OCI-M2 (cell line): ENCODE measurements around the gene GLYATL3.
A peak's percentile ranks its signal among the peaks of the same experiment; 100 is the strongest.

Source experiments
- DNase-seq: peaks from one replicate; lab custom pipeline; 2025; ENCODE audit not compliant: unreplicated experiment; lab: John Stamatoyannopoulos, UW

Gene GLYATL3

DNA sequence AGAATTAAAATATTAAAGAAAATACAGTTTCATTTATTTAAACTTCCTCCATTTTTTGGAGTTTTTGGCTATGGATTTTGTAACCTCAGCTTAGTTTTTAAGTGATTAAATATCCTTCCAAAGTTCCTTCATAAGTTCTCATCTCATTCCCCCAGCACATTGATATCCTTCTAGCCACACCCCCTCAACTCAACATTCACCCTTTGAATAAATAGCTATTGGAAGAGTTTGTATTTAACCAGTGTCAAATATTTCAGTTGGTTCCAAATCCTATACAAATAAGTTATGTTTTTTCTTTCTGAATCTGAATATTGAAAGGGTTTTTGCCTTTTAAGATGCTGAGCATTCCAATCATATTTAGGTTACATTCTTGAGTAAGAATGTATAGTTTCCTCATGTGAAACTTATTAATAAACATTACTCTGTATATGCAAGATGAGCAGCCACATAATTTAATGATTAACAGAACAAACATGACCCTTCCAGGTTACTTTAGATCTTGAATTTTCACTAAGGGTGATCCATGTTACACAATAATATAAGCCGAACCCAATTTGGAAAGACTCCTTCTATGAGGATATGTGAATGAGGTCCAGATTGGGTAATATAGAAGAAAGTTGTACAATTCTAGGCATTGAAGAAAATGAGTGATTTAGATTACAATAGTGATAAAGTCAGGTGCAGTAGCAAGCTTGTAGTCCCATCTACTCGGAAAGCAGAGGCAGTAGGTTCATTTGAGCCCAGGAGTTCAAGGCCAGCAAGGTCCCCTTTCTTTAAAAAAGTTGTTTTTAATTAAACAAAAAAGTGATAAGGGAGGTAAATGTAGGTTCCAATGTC is 13.6 kb downstream of the GLYATL3 start:
- DNase-seq: no peak

DNA sequence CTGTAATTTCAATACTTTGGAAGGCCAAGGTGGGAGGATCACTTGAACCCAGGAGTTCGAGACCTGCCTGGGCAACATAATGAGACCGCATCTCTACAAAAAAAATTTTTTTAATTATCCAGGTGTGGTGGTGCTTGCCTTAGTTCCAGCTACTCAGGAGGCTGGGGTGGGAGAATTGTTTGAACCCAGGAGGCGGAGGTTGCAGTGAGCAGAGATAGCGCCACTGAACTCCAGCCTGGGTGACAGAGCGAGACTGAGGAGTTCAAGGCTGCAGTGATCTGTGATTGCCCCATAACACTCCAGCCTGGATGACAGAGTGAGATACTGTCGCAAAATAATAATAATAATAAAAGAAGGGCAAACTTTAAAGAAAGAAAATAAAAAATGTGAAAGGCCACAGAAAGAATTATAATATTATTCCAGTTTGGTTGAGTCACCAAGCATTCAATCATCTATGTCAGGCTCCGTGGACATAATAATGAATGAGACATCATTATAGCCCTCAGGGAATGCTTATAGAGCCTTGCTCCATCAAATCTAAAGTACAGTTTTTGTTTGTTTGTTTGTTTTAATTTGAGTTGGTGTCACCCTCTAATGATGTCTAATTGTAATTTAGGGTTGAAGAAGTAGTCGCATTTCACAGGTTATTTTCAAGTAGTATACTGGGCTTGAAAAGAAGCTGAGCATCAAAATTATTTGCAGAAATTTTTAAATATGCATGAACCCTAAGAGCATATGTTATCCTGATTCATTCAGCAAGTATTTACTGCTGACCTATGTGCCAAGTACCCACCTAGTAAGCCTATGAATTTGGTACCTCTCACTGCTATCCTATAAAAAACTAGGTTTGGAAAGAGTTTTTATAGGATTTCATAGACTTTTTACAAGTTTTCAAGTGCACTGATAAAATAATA is 15.1 kb downstream of the GLYATL3 start:
- DNase-seq: no peak

DNA sequence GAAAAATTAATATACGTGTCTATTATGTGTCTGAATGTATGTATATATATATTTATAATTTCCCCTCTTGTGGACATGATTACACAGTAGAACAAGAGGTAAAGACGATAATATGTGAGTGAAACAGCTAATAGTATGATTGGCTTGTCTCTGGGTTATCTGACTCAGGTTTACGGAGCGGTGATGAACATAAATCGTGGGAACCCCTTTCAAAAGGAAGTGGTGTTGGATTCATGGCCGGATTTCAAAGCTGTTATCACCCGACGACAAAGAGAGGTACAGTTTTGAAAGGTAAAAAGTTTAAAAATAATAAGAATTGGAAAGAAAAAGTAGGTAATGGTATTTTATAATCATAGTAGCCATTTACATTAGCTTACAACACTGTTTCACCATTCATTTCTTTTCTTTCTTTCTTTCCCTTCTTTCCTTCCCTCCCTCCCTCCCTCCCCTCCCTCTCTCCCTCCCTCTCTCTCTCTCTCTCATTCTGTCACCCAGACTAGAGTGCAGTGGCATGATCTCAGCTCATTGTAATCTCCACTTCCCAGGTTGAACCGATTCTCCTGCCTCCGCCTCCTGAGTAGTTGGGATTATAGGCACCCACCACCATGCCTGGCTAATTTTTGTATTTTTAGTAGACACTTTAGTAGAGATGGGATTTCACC is 15.9 kb downstream of the GLYATL3 start:
- DNase-seq: no peak

DNA sequence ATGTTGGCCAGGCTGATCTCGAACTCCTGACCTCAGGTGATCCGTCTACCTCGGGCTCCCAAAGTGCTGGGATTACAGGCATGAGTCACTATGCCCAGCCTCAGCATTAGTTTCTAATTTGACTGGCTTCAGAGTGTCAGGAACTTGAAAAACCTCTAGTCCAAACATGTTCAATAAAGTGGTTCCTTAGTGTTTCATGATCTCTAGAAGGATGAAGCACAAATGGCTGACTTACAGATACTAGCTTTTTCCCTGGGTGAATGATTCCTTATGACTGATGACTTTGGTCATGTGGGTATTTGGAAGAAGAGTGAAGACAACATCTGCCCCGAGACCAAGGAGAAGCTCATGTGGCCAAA is 16.4 kb downstream of the GLYATL3 start:
- DNase-seq: no peak

DNA sequence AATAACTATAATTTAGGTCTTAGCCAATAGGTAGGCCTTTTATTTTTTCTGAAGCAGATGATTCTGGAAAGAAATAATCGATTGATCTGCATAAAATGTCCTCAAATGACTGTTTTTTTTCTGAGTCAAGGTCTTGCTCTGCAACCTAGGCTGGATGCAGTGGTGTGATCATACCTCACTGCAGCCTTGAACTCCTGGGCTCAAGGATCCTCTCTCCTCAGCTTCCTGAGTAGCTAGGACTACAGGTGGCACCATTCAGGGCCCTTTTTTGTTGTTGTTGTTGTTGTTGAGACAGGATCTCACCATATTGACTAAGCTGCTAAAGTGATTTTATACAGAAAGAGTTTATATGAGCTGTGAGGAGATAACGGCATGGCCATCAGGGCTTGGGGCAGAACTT is 18.2 kb downstream of the GLYATL3 start:
- DNase-seq: no peak

DNA sequence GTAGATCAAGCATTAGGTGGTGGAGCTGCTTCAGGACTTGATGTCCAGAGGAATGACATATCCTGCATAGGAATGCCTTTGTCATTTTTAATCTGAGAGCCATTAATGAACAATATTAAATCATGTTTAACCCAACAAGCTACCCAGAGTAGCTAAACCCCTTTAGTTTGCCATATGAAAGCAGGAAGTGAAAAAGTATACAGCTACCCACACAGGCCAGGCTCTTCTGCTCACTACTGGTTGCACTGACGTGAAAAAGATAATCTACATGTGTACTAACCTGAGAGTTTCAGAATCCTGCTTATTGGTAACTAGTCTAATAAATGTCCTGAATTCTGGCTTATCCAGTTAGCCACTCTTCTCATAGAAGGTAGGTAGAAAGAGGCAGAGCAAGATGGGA is 19.9 kb downstream of the GLYATL3 start:
- no peak for DNase-seq

DNA sequence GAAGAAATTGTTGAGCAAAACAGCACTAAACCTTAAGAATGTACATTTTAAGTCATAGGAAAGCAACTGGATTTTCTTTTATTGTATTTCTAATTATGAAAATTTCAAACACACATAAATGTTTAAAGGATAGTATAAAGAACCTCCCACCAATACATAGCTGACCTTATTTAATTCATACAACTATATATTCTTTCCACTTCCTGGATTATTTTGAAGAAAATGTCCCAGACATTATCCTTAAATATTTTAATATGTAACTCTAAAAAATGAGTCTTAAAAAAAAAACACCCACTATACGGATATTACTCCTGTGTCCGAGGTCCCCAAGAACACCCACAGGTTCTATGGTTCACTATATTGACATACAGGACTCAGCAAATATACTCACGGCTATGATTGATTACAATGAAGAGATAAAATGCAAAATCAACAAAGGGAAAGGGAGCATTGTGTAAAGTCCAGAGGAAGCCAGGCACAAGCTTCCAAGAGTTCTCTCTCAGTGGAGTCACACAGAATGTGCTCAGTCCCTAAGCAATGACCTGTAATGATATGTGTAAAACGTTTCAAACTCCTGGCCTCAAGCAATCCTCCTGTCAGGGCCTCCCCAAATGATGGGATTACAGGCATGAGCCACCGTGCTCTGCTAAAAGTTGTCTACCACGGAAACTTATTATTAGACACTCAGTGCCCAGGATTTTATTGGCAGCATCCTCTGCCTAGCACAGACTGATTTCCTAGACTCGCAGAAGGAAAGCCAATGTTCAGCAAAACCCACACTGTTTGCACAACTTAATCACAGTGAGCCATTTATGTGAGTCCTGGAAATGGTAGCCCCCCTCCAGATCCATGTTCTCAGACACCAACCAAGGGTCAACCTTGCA is 23.2 kb downstream of the GLYATL3 start:
- DNase-seq: no peak

DNA sequence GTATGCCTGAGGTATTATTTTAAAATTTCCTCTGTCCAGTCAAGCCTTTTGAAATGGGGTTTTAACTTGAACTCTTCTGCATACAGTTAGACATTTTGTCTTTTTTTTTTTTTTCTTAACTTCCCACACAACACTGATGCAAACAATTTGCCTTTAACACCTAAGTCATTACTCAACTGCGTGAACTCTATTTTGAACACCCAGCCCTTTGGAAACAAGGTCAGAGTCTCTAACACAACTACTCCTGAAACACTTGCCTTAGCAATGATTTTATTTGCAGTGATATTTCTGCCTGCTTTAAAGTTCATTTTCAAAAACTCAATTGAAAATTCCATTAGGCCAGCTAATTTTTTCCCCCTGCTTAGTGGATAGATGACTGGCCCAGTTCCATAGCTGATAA is 24.2 kb downstream of the GLYATL3 start:
- no peak for DNase-seq

DNA sequence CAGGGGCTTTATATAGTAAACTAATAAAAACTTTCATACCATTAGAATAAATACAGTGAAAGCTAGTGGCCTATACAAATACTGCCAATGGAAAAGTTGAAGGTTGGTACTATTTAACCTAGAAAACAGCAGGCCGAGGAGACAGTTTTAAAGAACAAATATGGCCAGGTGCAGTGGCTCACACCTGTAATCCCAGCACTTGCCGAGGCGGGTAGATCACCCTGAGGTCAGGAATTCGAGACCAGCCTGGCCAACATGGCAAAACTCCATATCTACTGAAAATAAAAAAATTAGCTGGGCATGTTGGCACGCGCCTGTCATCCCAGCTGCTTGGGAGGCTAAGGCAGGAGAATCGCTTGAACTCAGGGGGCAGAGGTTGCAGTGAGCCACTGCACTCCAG is 24.8 kb downstream of the GLYATL3 start:
- DNase-seq: no peak

DNA sequence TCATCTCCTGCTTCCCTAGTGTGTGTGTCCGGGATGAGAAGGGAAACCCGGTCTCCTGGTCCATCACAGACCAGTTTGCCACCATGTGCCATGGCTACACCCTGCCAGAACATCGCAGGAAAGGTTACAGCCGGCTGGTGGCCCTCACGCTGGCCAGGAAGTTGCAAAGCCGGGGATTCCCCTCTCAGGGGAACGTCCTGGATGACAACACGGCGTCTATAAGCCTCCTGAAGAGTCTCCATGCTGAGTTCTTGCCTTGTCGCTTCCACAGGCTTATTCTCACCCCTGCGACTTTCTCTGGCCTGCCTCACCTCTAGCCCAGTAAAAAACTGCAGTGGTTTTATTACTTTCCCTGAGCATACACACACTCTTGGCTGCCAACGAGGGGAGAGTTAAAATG is 26.9 kb downstream of the GLYATL3 start:
- DNase-seq: no peak

DNA sequence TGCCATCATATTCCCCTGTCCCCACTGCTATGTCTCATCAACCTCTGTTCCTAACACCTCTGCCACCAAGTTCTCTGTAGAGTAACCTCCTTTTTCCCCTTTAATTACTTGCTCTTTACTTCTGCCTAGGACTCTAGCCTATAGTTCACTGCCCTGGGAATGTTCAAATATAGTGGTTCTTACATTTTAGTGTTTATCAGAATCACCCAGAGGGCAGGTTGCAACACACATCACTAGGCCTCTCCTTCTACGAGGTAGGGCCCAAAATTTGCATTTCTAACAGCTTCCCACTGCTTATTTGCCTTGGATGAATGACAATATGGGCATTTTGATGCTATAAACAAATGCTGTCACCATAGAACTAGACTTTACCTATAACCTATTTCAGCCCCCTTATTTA is 27.6 kb downstream of the GLYATL3 start:
- DNase-seq: no peak

DNA sequence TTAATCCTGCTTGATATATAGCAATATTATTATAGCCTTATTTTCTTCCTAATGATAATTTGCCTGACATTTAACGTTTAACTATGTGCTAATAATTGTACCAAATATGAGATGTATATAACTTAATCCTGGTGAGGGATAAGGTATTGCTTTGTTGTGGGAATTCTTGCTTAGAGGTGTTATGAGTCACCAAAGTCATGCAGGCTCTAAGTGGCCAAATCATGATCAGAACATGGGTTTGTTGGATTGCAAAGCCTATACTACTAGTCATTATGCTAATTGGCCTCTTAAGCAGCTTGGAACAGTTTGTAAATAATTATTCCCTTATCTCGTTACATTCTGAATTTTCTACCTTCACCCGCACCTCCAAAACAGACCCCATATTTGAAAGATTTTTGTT is 28.8 kb downstream of the GLYATL3 start:
- DNase-seq: no peak

DNA sequence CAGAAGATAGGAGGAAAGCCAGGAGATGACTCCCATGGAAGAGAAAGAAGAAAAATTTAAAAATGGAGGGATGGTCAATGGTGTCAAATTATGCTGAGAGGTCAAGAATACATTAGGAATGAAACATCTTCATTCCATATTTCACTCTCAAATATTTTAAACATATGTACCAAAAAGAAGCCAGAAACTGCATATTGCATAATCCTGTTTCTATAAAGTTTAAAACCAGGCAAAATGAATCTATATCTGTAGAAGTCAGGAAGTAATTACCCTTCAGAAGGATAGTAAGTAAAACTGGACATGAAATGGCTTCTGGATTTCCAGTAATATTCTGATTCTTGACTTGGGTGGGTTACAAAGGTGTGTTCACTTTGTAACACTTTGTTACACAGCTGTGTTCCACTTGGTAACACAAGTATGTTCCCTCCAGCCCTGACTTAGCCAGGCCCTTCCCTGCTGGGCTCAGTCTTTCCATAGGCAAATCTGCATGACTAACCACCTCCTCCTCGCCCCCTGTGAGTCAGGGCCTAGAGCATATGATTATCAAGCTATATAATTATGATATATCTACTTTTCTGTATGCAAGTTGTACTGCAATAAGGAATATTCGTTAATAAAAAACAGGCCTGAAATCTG is 30.5 kb downstream of the GLYATL3 start:
- no peak for DNase-seq

DNA sequence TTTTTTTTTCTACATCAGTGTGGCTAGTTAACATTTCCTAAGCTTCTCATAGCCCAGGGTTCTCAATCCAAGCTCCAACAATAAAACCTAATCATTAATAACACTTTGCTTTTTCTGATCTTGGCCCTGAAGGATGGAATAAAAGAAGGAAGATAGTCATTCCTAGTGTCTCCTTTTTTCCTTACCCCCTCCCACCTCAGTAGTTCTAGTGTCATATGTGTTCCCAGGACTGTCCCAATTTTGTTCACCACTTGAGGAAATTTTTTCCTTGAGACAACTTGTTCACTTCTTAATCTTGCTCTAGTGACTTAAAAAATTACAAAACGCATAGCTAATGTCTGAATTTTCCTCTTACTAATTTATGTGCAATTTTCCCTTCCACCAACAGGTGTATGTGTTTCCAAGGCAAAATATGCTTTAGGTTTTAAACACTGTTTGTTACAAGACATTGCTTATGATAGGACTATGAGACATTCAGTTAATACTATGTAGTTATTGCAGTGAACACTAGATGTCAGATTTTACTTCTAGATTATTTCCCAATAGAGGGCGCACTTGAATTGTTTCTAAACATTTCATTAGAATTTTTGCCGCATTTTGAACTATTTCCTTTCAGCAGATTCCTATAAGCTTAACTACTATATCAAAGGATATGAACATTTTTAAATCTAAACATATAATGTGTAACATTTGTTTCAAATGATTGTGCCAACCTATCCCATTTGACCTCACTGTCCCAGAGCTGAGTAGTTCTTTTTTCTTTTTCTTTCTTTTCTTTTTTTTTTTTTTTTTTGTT is 32.2 kb downstream of the GLYATL3 start:
- DNase-seq: peak; percentile 54

DNA sequence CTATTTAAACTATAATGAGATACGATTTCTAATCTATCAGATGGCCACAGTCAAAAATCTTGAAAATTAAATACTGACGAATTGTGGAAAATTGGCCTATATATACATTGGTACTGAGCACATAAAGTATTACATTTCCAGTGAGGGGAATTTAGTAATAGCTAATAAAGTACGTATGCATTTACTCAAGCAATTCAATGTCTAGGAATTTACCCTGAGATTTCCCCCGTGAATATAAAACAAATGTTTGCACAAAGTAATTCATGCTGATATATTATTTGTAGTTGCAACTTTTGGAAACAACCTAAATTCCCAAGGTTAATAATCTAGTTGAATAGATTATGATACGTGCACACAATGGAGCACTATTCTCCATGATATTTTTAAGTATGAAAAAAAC is 36.1 kb downstream of the GLYATL3 start:
- DNase-seq: no peak

DNA sequence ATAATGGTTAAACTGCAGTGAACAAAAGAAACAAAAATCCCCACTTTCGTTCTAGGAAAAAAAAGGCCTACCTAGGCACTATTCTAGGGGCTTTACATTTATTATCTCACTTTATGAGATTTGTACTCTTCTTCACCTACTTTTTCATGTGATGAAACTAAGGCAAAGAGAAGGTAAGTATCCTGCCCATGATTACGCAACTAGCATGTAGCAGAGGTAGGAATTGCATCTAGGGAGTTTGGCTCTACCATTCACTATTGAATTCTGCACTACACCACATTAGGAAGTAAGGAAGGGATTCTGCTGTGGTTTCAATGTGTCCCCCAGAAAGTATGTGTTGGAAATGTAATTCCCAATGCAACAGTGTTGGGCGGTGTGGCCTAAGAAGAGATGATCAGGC is 39.4 kb downstream of the GLYATL3 start:
- DNase-seq: no peak

DNA sequence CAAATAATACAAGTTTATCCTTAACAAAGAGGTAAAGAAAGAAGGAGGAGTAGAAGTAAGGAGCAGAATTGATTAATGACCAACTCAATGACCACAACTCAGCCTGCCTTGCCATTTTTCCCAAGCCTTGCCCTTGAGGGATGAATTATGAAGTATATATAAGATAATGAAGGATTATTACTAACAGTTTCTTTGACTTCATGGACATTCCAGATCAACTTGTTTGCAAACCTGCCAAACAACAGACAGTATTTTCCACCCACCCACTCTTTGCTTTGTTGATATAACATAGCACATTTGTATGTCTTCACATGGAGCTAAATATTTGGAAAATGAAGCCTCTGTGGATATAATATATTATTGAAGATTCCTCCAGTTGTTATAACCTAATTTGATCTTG is 40.9 kb downstream of the GLYATL3 start:
- DNase-seq: no peak

DNA sequence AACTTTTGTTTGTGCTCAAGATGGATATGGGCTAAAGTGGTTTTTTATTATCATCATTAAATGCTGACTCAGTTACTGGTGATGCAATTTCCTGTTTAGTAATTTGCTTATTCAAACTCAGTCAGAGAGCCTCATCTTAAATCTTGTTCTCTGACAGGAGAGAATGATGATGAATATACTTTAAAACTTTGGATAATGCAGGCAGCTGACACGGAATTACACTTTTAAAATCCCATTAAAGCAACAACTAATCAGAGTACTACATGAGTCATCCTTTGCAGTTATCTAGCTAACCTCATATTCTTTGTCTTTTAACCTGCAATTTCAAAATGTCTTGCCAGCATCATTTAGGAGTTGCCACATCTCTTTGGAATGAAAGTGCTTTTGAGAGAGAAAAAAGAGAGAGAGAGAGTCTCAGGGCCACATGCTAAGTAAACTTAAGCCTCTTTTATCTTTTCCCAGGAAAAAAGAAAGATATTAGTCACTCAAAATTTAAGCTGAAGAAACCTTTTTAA is 41.5 kb downstream of the GLYATL3 start:
- no peak for DNase-seq

DNA sequence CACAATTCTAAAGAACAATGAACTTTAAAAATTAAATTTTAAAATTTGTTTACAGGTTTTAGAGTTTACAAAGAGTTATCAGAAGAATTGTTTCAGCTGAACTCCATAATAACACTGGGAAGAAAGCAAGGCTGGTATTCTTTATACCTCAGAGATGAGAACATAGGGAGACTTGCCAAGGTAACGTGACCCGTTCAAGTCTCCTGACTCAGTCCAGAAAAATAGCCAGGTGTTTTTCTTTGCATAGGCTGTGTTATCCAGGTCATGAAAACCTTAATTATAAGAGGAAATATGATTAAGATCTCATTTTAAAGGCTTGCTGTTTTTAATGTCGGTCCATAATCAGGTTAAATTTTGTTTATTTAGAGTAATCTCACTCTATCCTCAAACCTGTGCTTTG is 42.2 kb downstream of the GLYATL3 start:
- no peak for DNase-seq
